ENCODE measurements around the gene OXNAD1.

- TF ChIP-seq CTCF (IDR thresholded peaks at IDR 0.05) = no peak
- no peak for TF ChIP-seq POLR2A (IDR thresholded peaks at IDR 0.05)
- TF ChIP-seq POLR2AphosphoS5 (IDR thresholded peaks at IDR 0.05) = no peak
Measured at GRCh38 chr3:16300881-16301359, 35.9 kb downstream of the OXNAD1 start.
